GM12878 (cell line): ENCODE data around the gene ARHGEF17. TPM values are rescaled to one million over a fixed set of nuclear protein-coding genes. Genes with fewer than 3 reads are reported as not detected.

Experiments used
- ATAC-seq: fragments of 200-7000 bp; cut with Tn5 transposase; 3 replicates; pipeline ENCODE4 v1.9.1; 2020; ENCODE audit warnings: mild to moderate bottlenecking, moderate library complexity
- BruUV-seq: library from RNA; stranded (reverse); fragments of 400-500 nt; replicated peaks from 2 replicates; lab custom pipeline; 2021; lab: Mats Ljungman, UMichigan
- CTCF ChIA-PET: fragments of 300-600 bp; sonication (Branson Sonifier 250); formaldehyde crosslinking; extraction: SDS; loops from one replicate; lab custom pipeline; 2021; ENCODE audit warnings: inconsistent platforms; lab: Yijun Ruan, JAX
- POLR2A ChIA-PET: fragments of 350-600 bp; formaldehyde crosslinking; extraction: SDS; loops from one replicate; lab custom pipeline; 2021; ENCODE audit warnings: inconsistent platforms; lab: Charles Lee
- RAD21 ChIA-PET: fragments of 300-600 bp; sonication (Branson Sonifier 250); formaldehyde crosslinking; loops from one replicate; lab custom pipeline; 2023; ENCODE audit warnings: antibody characterized with exemption; ENCODE audit not compliant: unreplicated experiment; lab: Charles Lee
- SMC1A ChIA-PET: fragments of 300-600 bp; sonication (Branson Sonifier 250); formaldehyde crosslinking; loops from one replicate; lab custom pipeline; 2023; ENCODE audit not compliant: unreplicated experiment, uncharacterized antibody; lab: Charles Lee
- DNase-seq: peaks from one replicate; pipeline ENCODE4 v3.0.0-alpha.2; 2011; ENCODE audit warnings: low read depth, low spot score
- FAIRE-seq: peaks from 3 replicates; lab custom pipeline; 2011; peaks lifted over from hg19 to GRCh38; lab: Jason Lieb, UNC
- H2AFZ ChIP-seq: 2 replicates; pipeline ENCODE4 v1.6.0; 2011; ENCODE audit warnings: low read depth, low read length, control low read depth; ENCODE audit not compliant: control insufficient read depth
- H3K27ac ChIP-seq: 2 replicates; pipeline ENCODE4 v1.5.1; 2011; ENCODE audit warnings: control low read depth; ENCODE audit not compliant: control insufficient read depth, insufficient read depth
- H3K27me3 ChIP-seq, 2 experiments: replicated peaks in 1 of 2; 2 replicates each; pipeline versions ENCODE4 v1.6.0 to v1.6.1; 2011; ENCODE audit warnings: low read length in 1 of 2; ENCODE audit not compliant: control insufficient read depth in 2 of 2, insufficient read depth in 2 of 2
- H3K36me3 ChIP-seq, 2 experiments: 2 replicates each; pipeline ENCODE4 v1.5.1; 2011; ENCODE audit warnings: low read length in 1 of 2; ENCODE audit not compliant: control insufficient read depth in 2 of 2, insufficient read depth in 2 of 2
- H3K4me1 ChIP-seq: 2 replicates; pipeline ENCODE4 v1.6.1; 2011; ENCODE audit warnings: mild to moderate bottlenecking, low read length, moderate library complexity, mixed read lengths; ENCODE audit not compliant: control insufficient read depth, insufficient read depth
- H3K4me2 ChIP-seq: 2 replicates; pipeline ENCODE4 v1.6.0; 2011; ENCODE audit warnings: control low read depth; ENCODE audit not compliant: control insufficient read depth, insufficient read depth
- H3K4me3 ChIP-seq: fragments of 200-600 bp; sonication (generic); 2 replicates; pipeline ENCODE4 v1.5.1; 2016
- H3K79me2 ChIP-seq: 2 replicates; pipeline ENCODE4 v1.6.0; 2011; ENCODE audit warnings: low read length; ENCODE audit not compliant: control insufficient read depth, insufficient read depth
- H3K9ac ChIP-seq: 2 replicates; pipeline ENCODE4 v1.8.0; 2011; ENCODE audit warnings: low read length, control low read depth, mixed read lengths; ENCODE audit not compliant: control insufficient read depth, insufficient read depth
- H3K9me3 ChIP-seq: replicated peaks from 3 replicates; pipeline ENCODE4 v1.5.1; 2011; ENCODE audit warnings: mild to moderate bottlenecking, low read length; ENCODE audit not compliant: control insufficient read depth, insufficient read depth
- H4K20me1 ChIP-seq: 2 replicates; pipeline ENCODE4 v1.6.0; 2011; ENCODE audit not compliant: control insufficient read depth, insufficient read depth
- BCL3 ChIP-seq: IDR thresholded peaks from 2 replicates; pipeline ENCODE4 v1.6.1; 2011; ENCODE audit warnings: borderline replicate concordance, low read depth, mild to moderate bottlenecking, moderate library complexity, low read length; ENCODE audit not compliant: insufficient read depth, poor library complexity, severe bottlenecking
- BHLHE40 ChIP-seq, 2 experiments: fragments of 450-650 bp in 1 of 2; IDR thresholded peaks; 2 replicates each; pipeline ENCODE4 v1.6.1; 2011 to 2017; ENCODE audit warnings: low read depth in 2 of 2, borderline replicate concordance in 1 of 2, improper control_type of control experiment in 1 of 2, low read length in 1 of 2, mild to moderate bottlenecking in 1 of 2
- HCFC1 ChIP-seq: fragments of 150-350 bp; IDR thresholded peaks from 2 replicates; pipeline ENCODE4 v1.6.1; 2014; ENCODE audit warnings: low read length
- MXI1 ChIP-seq: fragments of 150-350 bp; IDR thresholded peaks from 2 replicates; pipeline ENCODE4 v1.6.1; 2011; ENCODE audit warnings: low read depth, mild to moderate bottlenecking, inconsistent platforms, low read length, improper control_type of control experiment
- NRF1 ChIP-seq: conservative IDR thresholded peaks from 2 replicates; pipeline ENCODE4 v1.6.1; 2011; ENCODE audit warnings: mild to moderate bottlenecking, low read depth, low read length, improper control_type of control experiment
- RFX5 ChIP-seq: IDR thresholded peaks from 2 replicates; pipeline ENCODE4 v1.6.1; 2011; ENCODE audit warnings: low read depth, low read length, improper control_type of control experiment
- SREBF1 ChIP-seq: IDR thresholded peaks from 2 replicates; pipeline ENCODE4 v1.6.1; 2012; ENCODE audit warnings: mild to moderate bottlenecking, low read length
- SUPT20H ChIP-seq: IDR thresholded peaks from 2 replicates; pipeline ENCODE4 v1.6.1; 2011; ENCODE audit warnings: low read depth, mild to moderate bottlenecking, low read length, moderate library complexity, borderline replicate concordance; ENCODE audit not compliant: control insufficient read depth
- TARDBP ChIP-seq: IDR thresholded peaks from 2 replicates; pipeline ENCODE4 v1.6.1; 2016; ENCODE audit warnings: borderline replicate concordance
- WGBS: methylation state at CpG from one replicate; pipeline ENCODE4 v1.1.6; 2016; ENCODE audit warnings: low lambda C conversion rate; ENCODE audit not compliant: insufficient replicate concordance, insufficient coverage; ENCODE audit errors: missing lambda C conversion rate; 5-methylcytosine and 5-hydroxymethylcytosine counted together
- in situ Hi-C: fragments of 300-500 bp; cut with MboI; formaldehyde crosslinking; loops from 9 replicates; pipeline ENCODE4 v1.14.3; 2018; ENCODE audit warnings: mixed read lengths
- intact Hi-C: fragments of 100-400 bp; cut with micrococcal nuclease; formaldehyde crosslinking; loops from one replicate; pipeline ENCODE4 v1.14.2; 2022; ENCODE audit not compliant: unreplicated experiment
- polyA plus RNA-seq, 11 experiments: library from polyadenylated mRNA; depleted of rRNA in 4 of 11; unstranded in 6 of 11; stranded (reverse) in 5 of 11; fragments of >200 nt; fragmentation: Nextera tagmentation in 4 of 11; fragmentation: Illumina TruSeq in 1 of 11; extraction: Ambion mirVana in 4 of 11; extraction: Trizol in 1 of 11; gene quantifications; 1 replicate in 1 of 11; 2 replicates in 10 of 11; pipeline versions ENCODE4 v1.2.1 to v1.2.3, GENCODE V29; 2011 to 2016; ENCODE audit warnings: inconsistent platforms in 2 of 11, missing spikeins in 2 of 11, low read depth in 1 of 11
- total RNA-seq, 4 experiments: library from RNA; depleted of rRNA in 3 of 4; stranded (reverse); fragments of >200 nt in 3 of 4; fragmentation: Illumina TruSeq in 1 of 4; extraction: Trizol in 1 of 4; gene quantifications; 2 replicates each; pipeline versions ENCODE4 v1.2.1 to v1.2.3, GENCODE V29; 2013 to 2021

The ARHGEF17 gene
- total and polyA plus RNA-seq, 10 of the 15 experiments (the other 5 are each of a cell fraction or from before 2014, with no cell fraction given) = 0.15 to 11.0 (median 1.7) TPM

- no peak for TF ChIP-seq TARDBP
- no peak for TF ChIP-seq MXI1
- TF ChIP-seq RFX5 = no peak
- no peak for TF ChIP-seq SUPT20H
- no peak for TF ChIP-seq SREBF1
- no peak for TF ChIP-seq BCL3
- no peak for TF ChIP-seq HCFC1
- TF ChIP-seq, all 136 proteins: peak for 0
These were observed 40.8 kb upstream of the ARHGEF17 start (continued) for GRCh38 chr11:73267122-73267846.

- Histone ChIP-seq H3K9me3 (no peaks in the 10 kb centered on the region), H3K79me2 (no peaks in the 10 kb centered on the region), H3K36me3 (no peaks in the 10 kb centered on the region), H3K27ac (no peak overlapping the region), H4K20me1 (no peaks in the 10 kb centered on the region), H3K27me3 (peaks cover 0 to 2% of the 10 kb centered on the region in 2 experiments; a peak in 2 of 4 replicates), H3K9ac (no peak overlapping the region), H2AFZ (no peak overlapping the region), H3K4me2 (no peak overlapping the region), H3K4me3 (no peak overlapping the region), H3K4me1 (peaks cover 32% of the 10 kb centered on the region)
- DNase-seq = no peak
- SMC1A ChIA-PET = interaction anchor here (1.6 kb wide), 1 partner anchor 15 kb away, joined by 3 read pairs; no protein-coding TSS in a partner anchor
- 37% methylated on average over 8 of the region's 8 CpGs for WGBS
- RAD21 ChIA-PET = no interaction called here
- FAIRE-seq = no peak
- CTCF ChIA-PET = interaction anchor here (0.6 to 2.0 kb wide), 4 partner anchors 9 to 88 kb away, joined by 3 to 6 read pairs (median 4); no protein-coding TSS in a partner anchor
- no TSS peak for BruUV-seq
- intact Hi-C loops (no loop called here), in situ Hi-C loops (no loop called here)
- TF ChIP-seq NRF1 (no peak), BHLHE40 (IDR thresholded peaks at IDR 0.05; ENCODE audit: borderline replicate concordance in 1 of 2, low read depth in 2 of 2, low read length in 1 of 2) (peak in 1 of 2 experiments; percentile 59; a peak in 2 of 4 replicates)
- POLR2A ChIA-PET = no interaction called here
- ATAC-seq = no peak
These were observed 40.1 kb upstream of the ARHGEF17 start for GRCh38 chr11:73267906-73268540.
